Measurements from ENCODE around the gene NID1.

Gene NID1

DNA sequence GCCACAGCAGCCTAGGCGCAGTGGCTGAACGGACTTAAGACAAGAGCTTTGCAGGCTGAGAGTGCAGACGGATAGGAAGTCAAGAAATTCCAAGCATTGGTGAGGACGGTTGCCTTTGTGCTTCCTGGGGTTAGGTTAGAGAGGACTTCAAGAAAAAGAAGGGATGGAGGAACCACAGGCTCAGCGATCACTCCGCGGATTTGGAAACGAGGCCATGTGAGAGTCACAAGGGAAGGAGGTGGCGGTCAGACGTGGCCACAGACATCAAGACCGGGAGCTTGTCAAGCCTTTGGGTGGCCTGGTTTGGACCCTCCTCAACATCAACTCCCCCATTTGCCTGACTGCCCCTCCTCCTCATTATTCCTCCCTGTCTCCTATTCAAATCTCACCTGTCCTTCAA lies 62.3 kb downstream of the NID1 start:
- no peak for DNase-seq
- TF ChIP-seq CTCF (IDR thresholded peaks at IDR 0.05; ENCODE audit: low read depth, low read length, missing control alignments), result no peak
- in situ Hi-C loops (cut with HindIII; ENCODE audit: low pct_ligation_motif_present, low sequenced_read_pairs), result no loop called here
- Histone ChIP-seq H3K36me3 (replicated peaks) (no peaks in the 10 kb centered on the region), H3K4me3 (ENCODE audit: low read depth, low read length) (no peak overlapping the region), H3K27me3 (replicated peaks) (no peaks in the 10 kb centered on the region), H3K27ac (no peak overlapping the region)

- TF ChIP-seq CTCF (IDR thresholded peaks at IDR 0.05; ENCODE audit: low read depth, low read length, missing control alignments), result no peak
- no peak for DNase-seq
- H3K27ac ChIP-seq, result no peak overlapping the region
- no peak overlapping the region for H3K4me3 ChIP-seq (ENCODE audit: low read depth, low read length)
- H3K27me3 ChIP-seq (replicated peaks), result no peaks in the 10 kb centered on the region
- H3K36me3 ChIP-seq (replicated peaks), result no peaks in the 10 kb centered on the region
- in situ Hi-C loops (cut with HindIII; ENCODE audit: low pct_ligation_motif_present, low sequenced_read_pairs), result no loop called here
Observed at GRCh38 chr1:236002025-236002390, 62.9 kb downstream of the NID1 start.

- DNase-seq, result no peak
- in situ Hi-C loops (cut with HindIII; ENCODE audit: low pct_ligation_motif_present, low sequenced_read_pairs), result no loop called here
- Histone ChIP-seq H3K36me3 (replicated peaks) (no peaks in the 10 kb centered on the region), H3K27me3 (replicated peaks) (no peaks in the 10 kb centered on the region), H3K27ac (peak overlapping the region; percentile 91), H3K4me3 (ENCODE audit: low read depth, low read length) (no peak overlapping the region)
- TF ChIP-seq CTCF (IDR thresholded peaks at IDR 0.05; ENCODE audit: low read depth, low read length, missing control alignments), result no peak
Observed at GRCh38 chr1:236000781-236001180, 64.1 kb downstream of the NID1 start.

DNA sequence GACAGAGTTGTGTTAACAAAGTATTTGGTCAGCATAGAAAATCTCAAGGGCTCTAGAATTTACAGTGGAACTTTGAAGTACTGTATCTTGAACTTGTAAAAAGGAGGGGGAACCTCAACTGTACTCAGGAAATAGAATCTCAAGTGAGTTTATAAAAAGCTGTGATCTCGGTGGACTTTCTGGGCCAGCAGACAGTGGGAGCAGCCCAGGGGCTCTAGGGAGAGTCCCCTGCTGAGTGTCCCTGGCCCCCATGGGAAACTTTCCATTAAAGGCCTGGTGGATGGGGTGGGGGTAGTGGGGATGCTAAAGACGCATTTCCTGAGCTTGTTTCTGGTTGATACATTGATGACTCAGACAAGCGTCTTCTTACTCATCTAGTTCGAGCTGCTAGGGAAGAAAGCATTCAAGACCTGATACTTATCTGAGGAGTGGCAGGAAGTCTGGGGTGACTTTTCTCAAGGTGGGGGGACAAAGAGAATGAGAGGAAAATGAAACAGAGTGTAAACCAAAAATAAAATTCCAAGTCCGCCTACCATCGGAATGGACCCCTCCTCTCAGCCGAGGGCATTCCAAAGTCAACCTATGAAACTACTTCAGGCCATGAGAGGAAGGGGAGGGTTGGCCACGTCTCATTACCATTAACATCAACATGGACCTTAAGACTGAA lies 65.5 kb downstream of the NID1 start:
- in situ Hi-C loops (cut with HindIII; ENCODE audit: low pct_ligation_motif_present, low sequenced_read_pairs), result no loop called here
- DNase-seq, result peak; percentile 97
- peak overlapping the region; percentile 91 for H3K27ac ChIP-seq

GRCh38 chr1:235998812-235999211 lies 66.1 kb downstream of the NID1 start:
- H3K27me3 ChIP-seq (replicated peaks), result no peaks in the 10 kb centered on the region
- no peaks in the 10 kb centered on the region for H3K36me3 ChIP-seq (replicated peaks)
- TF ChIP-seq CTCF (IDR thresholded peaks at IDR 0.05; ENCODE audit: low read depth, low read length, missing control alignments), result no peak
- in situ Hi-C loops (cut with HindIII; ENCODE audit: low pct_ligation_motif_present, low sequenced_read_pairs), result no loop called here
- DNase-seq, result no peak
- no peak overlapping the region for H3K4me3 ChIP-seq (ENCODE audit: low read depth, low read length)
- H3K27ac ChIP-seq, result peak overlapping the region; percentile 91

More for the DNA sequence above, 65.5 kb downstream of the NID1 start:
- Histone ChIP-seq H3K27me3 (replicated peaks) (no peaks in the 10 kb centered on the region), H3K4me3 (ENCODE audit: low read depth, low read length) (no peak overlapping the region), H3K36me3 (replicated peaks) (no peaks in the 10 kb centered on the region)
- TF ChIP-seq CTCF (IDR thresholded peaks at IDR 0.05; ENCODE audit: low read depth, low read length, missing control alignments), result no peak

GRCh38 chr1:235997931-235998330 lies 67.0 kb downstream of the NID1 start:
- Histone ChIP-seq H3K4me3 (ENCODE audit: low read depth, low read length) (no peak overlapping the region), H3K27me3 (replicated peaks) (no peaks in the 10 kb centered on the region), H3K27ac (peak overlapping the region; percentile 91), H3K36me3 (replicated peaks) (no peaks in the 10 kb centered on the region)
- no peak for DNase-seq
- TF ChIP-seq CTCF (IDR thresholded peaks at IDR 0.05; ENCODE audit: low read depth, low read length, missing control alignments), result no peak
- in situ Hi-C loops (cut with HindIII; ENCODE audit: low pct_ligation_motif_present, low sequenced_read_pairs), result no loop called here

Measured in brain microvascular endothelial cell (primary cell).